Loucy (cell line): ENCODE measurements around the gene POP4.
A peak's percentile ranks its signal among the peaks of the same experiment; 100 is the strongest.

Source experiments
- H2AFZ ChIP-seq: fragments of 200-600 bp; sonication (generic); 2 replicates; pipeline ENCODE4 v1.6.0; 2016; ENCODE audit warnings: antibody characterized with exemption, mild to moderate bottlenecking, low read length, moderate library complexity
- H3F3A ChIP-seq: fragments of 200-600 bp; 2 replicates; pipeline ENCODE4 v1.6.0; 2016; ENCODE audit warnings: antibody characterized with exemption, low read depth, mild to moderate bottlenecking
- H3K27me3 ChIP-seq: fragments of 200-600 bp; sonication (generic); 2 replicates; pipeline ENCODE4 v1.6.1; 2014; ENCODE audit warnings: low read length, mild to moderate bottlenecking; ENCODE audit not compliant: insufficient read depth, poor library complexity, severe bottlenecking
- H3K36me3 ChIP-seq: fragments of 200-600 bp; sonication (generic); 2 replicates; pipeline ENCODE4 v1.6.1; 2016; ENCODE audit warnings: low read length; ENCODE audit not compliant: insufficient read depth
- H3K4me1 ChIP-seq: fragments of 200-600 bp; sonication (generic); 2 replicates; pipeline ENCODE4 v1.5.1; 2014; ENCODE audit warnings: low read length, mild to moderate bottlenecking; ENCODE audit not compliant: insufficient read depth, poor library complexity, severe bottlenecking
- H3K4me2 ChIP-seq: fragments of 200-600 bp; sonication (generic); 2 replicates; pipeline ENCODE4 v1.6.0; 2014; ENCODE audit warnings: antibody characterized with exemption, low read length, low read depth, mild to moderate bottlenecking; ENCODE audit not compliant: poor library complexity, severe bottlenecking
- H3K4me3 ChIP-seq: fragments of 200-600 bp; sonication (generic); 2 replicates; pipeline ENCODE4 v1.5.1; 2014; ENCODE audit warnings: low read length, mild to moderate bottlenecking, mixed read lengths; ENCODE audit not compliant: poor library complexity, severe bottlenecking
- H3K79me2 ChIP-seq: fragments of 200-600 bp; sonication (generic); 2 replicates; pipeline ENCODE4 v1.6.1; 2014; ENCODE audit warnings: low read length; ENCODE audit not compliant: insufficient read depth
- H3K9ac ChIP-seq: fragments of 200-600 bp; sonication (generic); 2 replicates; pipeline ENCODE4 v1.6.0; 2014; ENCODE audit warnings: mild to moderate bottlenecking, low read depth, low read length, moderate library complexity; ENCODE audit not compliant: poor library complexity, severe bottlenecking
- H3K9me2 ChIP-seq: fragments of 200-600 bp; sonication (generic); replicated peaks from 2 replicates; pipeline ENCODE4 v1.6.1; 2016; ENCODE audit warnings: low read depth, low read length, mixed read lengths
- H3K9me3 ChIP-seq: fragments of 200-600 bp; sonication (generic); 2 replicates; pipeline ENCODE4 v1.6.1; 2014; ENCODE audit warnings: mild to moderate bottlenecking, antibody characterized with exemption, low read length, low read depth; ENCODE audit not compliant: insufficient read depth
- H4K20me1 ChIP-seq: fragments of 200-600 bp; sonication (generic); 2 replicates; pipeline ENCODE4 v1.6.0; 2014; ENCODE audit warnings: antibody characterized with exemption, low read length, mild to moderate bottlenecking; ENCODE audit not compliant: insufficient read depth, poor library complexity, severe bottlenecking
- EZH2phosphoT487 ChIP-seq: fragments of 200-600 bp; IDR thresholded peaks from 2 replicates; pipeline ENCODE4 v1.6.1; 2018; ENCODE audit warnings: antibody characterized with exemption, mild to moderate bottlenecking, moderate library complexity, borderline replicate concordance
- TF ChIP-seq, protein P1 (sequence below): fragments of 200-600 bp; sonication (generic); conservative IDR thresholded peaks from 2 replicates; pipeline ENCODE4 v1.5.1; 2014; ENCODE audit warnings: mild to moderate bottlenecking, antibody characterized with exemption, low read length

Gene POP4

DNA sequence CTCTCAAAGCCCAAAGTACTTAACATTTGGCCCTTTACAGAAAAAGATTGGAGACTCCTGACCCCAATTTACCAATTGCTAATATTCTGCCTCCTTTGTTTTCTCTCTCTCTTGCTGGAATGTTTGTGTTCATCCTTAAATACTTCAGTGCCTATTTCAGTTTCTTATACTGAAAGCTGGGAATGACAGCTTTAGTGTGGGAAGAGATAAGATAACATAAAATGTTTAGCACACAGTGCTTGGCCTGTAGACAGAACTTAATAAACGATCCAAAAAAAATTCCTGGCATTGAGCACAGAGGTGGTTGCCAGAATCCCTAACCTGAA is 56.2 kb downstream of the POP4 start:
- H3K9ac ChIP-seq, result no peak overlapping the region
- no peak overlapping the region for H3K4me2 ChIP-seq
- TF ChIP-seq, protein P1, sequence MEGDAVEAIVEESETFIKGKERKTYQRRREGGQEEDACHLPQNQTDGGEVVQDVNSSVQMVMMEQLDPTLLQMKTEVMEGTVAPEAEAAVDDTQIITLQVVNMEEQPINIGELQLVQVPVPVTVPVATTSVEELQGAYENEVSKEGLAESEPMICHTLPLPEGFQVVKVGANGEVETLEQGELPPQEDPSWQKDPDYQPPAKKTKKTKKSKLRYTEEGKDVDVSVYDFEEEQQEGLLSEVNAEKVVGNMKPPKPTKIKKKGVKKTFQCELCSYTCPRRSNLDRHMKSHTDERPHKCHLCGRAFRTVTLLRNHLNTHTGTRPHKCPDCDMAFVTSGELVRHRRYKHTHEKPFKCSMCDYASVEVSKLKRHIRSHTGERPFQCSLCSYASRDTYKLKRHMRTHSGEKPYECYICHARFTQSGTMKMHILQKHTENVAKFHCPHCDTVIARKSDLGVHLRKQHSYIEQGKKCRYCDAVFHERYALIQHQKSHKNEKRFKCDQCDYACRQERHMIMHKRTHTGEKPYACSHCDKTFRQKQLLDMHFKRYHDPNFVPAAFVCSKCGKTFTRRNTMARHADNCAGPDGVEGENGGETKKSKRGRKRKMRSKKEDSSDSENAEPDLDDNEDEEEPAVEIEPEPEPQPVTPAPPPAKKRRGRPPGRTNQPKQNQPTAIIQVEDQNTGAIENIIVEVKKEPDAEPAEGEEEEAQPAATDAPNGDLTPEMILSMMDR, result no peak
- no peak for TF ChIP-seq EZH2phosphoT487
- peaks cover 19% of the 10 kb centered on the region; the same call in 1 of the 2 replicates for H3K79me2 ChIP-seq
- H3K36me3 ChIP-seq, result no peaks in the 10 kb centered on the region
- no peaks in the 10 kb centered on the region for H4K20me1 ChIP-seq
- no peaks in the 10 kb centered on the region for H3K9me2 ChIP-seq
- H3K27me3 ChIP-seq, result no peaks in the 10 kb centered on the region
- H3K4me3 ChIP-seq, result no peak overlapping the region
- H3K4me1 ChIP-seq, result peaks cover 21% of the 10 kb centered on the region
- H2AFZ ChIP-seq, result no peak overlapping the region
- H3K9me3 ChIP-seq, result no peaks in the 10 kb centered on the region
- no peaks in the 10 kb centered on the region for H3F3A ChIP-seq

DNA sequence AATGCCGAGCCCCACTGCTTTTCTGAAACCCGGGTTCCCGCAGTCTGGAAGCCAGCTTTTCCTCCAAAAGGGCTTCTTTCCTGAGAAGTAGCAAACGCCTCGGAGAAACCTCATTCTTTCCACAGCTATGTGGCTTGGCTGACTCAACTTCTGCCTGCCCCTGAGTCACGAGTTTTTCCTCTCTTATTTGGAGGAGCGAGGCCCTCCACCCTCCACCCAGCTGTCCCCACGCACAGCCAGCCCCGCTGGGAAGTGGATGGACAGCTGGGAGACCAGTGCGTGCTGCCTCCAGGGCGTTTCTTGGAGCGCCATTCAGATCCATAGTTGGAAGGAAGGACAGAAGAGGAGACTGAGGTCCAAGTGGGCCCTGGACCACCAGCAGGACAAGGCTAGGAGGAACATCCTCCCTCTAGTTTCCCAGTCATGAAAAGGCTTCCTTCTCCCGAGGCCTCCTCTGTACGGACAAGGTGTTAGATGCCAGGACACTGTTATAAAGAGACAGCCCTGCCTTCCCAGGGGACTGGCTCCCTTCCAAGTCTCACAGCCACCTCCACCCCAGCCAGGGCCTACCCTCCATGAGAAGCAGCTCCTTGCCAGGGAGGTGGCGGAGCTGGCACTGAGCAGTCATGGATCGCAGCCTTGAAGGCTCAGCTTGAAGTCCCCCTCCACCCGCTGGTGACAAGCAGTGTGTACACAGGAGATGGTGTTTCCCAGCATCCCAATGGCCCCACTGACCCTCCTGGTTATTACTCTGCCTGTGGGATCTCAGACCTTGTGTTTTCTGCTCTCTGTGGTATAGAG is 56.7 kb downstream of the POP4 start:
- Histone ChIP-seq H3K4me3 (no peak overlapping the region), H3F3A (no peaks in the 10 kb centered on the region), H2AFZ (no peak overlapping the region), H3K9me3 (no peaks in the 10 kb centered on the region), H3K9me2 (no peaks in the 10 kb centered on the region), H3K27me3 (no peaks in the 10 kb centered on the region), H3K4me2 (no peak overlapping the region), H3K4me1 (peaks cover 26% of the 10 kb centered on the region), H3K79me2 (peaks cover 24% of the 10 kb centered on the region; the same call in 1 of the 2 replicates), H4K20me1 (no peaks in the 10 kb centered on the region), H3K36me3 (no peaks in the 10 kb centered on the region), H3K9ac (no peak overlapping the region)
- TF ChIP-seq, protein P1, result no peak
- no peak for TF ChIP-seq EZH2phosphoT487

DNA sequence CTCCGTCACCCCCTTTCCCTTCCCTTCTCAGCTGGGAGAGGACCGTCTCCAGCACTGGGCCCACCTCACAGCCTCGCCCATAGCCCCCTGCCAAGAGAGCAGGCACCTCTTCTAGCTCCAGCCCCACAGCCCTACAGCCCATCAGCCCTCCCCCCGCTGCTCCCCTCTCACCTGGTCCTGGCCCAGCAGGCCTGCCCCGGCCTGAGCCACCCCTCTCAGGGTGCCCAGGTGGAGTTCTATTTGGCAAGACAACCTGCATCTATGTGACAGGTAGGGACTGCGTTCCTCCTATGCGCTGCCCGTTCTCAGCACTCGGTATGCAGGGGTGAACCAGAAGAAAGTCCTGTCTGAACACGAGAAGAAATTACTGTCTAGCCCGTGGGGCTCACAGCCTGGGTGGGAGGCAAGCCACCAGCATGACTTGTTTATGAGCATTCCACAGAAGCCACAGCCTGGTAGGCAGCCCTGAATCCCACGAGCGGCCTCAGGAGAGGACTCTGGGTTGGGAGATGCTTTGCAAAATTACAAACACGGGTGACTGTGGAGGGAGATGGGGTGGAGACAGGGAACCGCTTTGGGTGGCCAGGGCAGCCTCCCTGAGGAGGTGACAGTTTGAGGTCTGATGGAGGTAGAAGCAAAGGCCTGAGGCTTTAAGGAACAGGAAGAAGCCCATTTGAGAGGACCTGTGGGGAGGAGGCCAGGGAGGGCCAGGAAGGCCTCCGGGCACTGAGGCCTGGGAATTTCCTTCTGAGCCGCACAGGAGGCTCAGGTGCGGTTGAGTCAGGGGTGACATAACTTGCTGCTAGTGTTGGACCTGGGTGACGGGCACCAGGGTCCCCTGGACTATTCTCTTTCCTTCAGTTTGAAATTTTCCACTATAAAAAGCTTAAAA is 58.0 kb downstream of the POP4 start:
- Histone ChIP-seq H3K79me2 (peaks cover 36% of the 10 kb centered on the region; the same call in 1 of the 2 replicates), H3K9ac (peak overlapping the region; percentile 67), H3K4me3 (peak overlapping the region; percentile 95), H3K4me2 (peak overlapping the region; percentile 88), H2AFZ (peak overlapping the region; percentile 83; the same call in 1 of the 2 replicates), H3K27me3 (no peaks in the 10 kb centered on the region), H3K9me2 (no peaks in the 10 kb centered on the region), H3K36me3 (no peaks in the 10 kb centered on the region), H3F3A (no peaks in the 10 kb centered on the region), H3K4me1 (peaks cover 39% of the 10 kb centered on the region), H4K20me1 (no peaks in the 10 kb centered on the region), H3K9me3 (no peaks in the 10 kb centered on the region)
- TF ChIP-seq, protein P1, result no peak
- TF ChIP-seq EZH2phosphoT487, result no peak
